ENCODE results near the gene CPNE8. TPM values are rescaled to one million over a fixed set of nuclear protein-coding genes. Genes with fewer than 3 reads are reported as not detected.

Gene CPNE8
- total RNA-seq, 2 donors from 2014 or later = 7.6 to 9.6 TPM

DNA sequence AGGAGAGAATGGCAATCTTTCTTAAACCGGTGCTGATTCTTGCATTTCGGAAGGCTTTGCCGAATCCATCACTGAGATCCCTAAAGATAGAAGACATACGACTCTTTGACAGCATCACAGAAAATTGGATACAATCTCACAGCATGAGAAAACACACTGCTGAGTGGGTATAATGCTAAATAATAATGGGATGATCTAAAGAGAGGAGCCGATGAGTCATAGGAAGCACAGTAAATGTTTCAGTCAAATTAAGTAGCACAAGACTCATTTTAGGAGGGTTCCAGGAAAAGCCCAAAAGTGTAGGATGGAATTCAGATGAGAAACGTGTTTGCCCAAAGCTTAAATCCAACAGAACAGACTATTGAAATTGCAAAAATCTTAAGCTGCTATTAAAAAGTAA is 81.7 kb downstream of the CPNE8 start:
- DNase-seq (no peak), ATAC-seq (no peak)
- Histone ChIP-seq H3K9me3 (no peaks in the 10 kb centered on the region), H3K4me1 (no peaks in the 10 kb centered on the region), H3K4me3 (no peak overlapping the region), H3K36me3 (replicated peaks in 1 of 2; ENCODE audit: insufficient read depth in 1 of 2, low read depth in 2 of 2) (no peaks in the 10 kb centered on the region), H3K27me3 (no peaks in the 10 kb centered on the region), H3K27ac (no peak overlapping the region)
- TF ChIP-seq POLR2A (IDR thresholded peaks at IDR 0.05) (no peak), CTCF (IDR thresholded peaks at IDR 0.05) (no peak)
- 71 to 86% methylated on average over 6 of the region's 6 CpGs for WGBS, 2 donors
- intact Hi-C loops (cut with DNase I) = no loop called here

DNA sequence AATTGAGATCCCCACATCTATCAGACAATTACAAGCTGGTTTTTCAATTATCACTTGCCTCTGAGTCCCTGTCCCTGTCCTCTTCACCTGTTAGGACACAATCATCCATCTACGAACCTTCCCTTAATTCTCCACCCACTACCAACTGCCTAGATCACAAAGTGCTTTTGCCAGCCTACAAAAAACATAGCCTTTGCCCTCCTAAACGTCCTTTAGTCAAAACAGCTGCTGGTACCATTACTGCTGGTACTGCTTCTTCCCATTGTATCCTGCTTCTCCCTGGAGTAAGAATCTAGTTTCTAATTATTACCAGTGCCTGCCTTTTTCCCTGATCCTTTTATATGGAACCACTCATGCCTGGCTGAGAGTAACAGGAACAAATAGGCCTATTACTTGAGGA is 82.1 kb downstream of the CPNE8 start:
- intact Hi-C loops (cut with DNase I) = no loop called here
- ATAC-seq (no peak), DNase-seq (no peak)
- WGBS, 2 donors = 46 to 53% methylated on average over 2 of the region's 2 CpGs
- Histone ChIP-seq H3K36me3 (replicated peaks in 1 of 2; ENCODE audit: insufficient read depth in 1 of 2, low read depth in 2 of 2) (no peaks in the 10 kb centered on the region), H3K4me1 (no peaks in the 10 kb centered on the region), H3K27me3 (no peaks in the 10 kb centered on the region), H3K9me3 (no peaks in the 10 kb centered on the region), H3K27ac (no peak overlapping the region), H3K4me3 (no peak overlapping the region)
- TF ChIP-seq CTCF (IDR thresholded peaks at IDR 0.05) = no peak
- TF ChIP-seq POLR2A (IDR thresholded peaks at IDR 0.05) = no peak

DNA sequence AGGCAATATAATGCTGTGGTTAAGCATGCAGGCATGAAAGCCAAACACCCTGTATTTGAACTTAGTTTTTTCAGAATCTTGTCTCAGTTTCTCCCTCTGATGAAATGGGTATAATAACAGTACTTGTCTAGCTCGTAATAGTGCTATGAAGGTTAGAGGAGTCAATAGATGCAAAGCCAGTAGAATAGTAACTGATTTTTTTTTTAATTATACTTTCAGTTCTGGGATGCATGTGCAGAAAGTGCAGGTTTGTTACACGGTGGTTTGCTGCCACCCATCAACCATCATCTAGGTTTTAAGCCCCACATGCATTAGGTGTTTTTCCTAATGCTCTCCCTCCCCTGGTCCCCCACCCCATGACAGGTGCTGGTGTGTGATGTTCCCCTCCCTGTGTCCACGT is 87.4 kb downstream of the CPNE8 start:
- no peaks in the 10 kb centered on the region for H3K4me1 ChIP-seq
- TF ChIP-seq CTCF (IDR thresholded peaks at IDR 0.05) = no peak
- no peak for TF ChIP-seq POLR2A (IDR thresholded peaks at IDR 0.05)
- DNase-seq (no peak), ATAC-seq (no peak)
- H3K9me3 ChIP-seq = no peaks in the 10 kb centered on the region
- H3K27me3 ChIP-seq = no peaks in the 10 kb centered on the region
- H3K27ac ChIP-seq = no peak overlapping the region
- no peak overlapping the region for H3K4me3 ChIP-seq
- intact Hi-C loops (cut with DNase I) = no loop called here
- WGBS, 2 donors = 63 to 75% methylated on average over 3 of the region's 3 CpGs
- H3K36me3 ChIP-seq (replicated peaks in 1 of 2; ENCODE audit: insufficient read depth in 1 of 2, low read depth in 2 of 2) = no peaks in the 10 kb centered on the region

DNA sequence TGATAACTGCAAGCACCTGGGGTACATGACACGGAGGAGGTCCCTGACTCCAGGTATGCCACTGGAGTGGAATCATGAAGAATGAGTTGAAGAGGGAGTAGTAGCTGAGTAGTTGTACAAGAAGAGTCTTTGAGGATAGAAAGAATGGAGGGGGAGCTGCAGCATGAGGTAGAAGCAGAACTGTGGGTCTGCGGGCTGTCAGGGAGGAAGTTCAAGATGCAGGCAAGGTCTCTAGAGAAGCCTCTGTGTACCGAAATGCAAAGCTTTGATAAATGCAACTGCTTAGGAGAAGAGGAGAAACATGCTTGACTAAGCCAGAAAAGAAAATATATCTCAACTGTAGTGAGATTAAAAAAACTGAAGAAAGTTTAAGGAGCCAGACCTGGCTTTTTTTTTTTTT is 91.5 kb downstream of the CPNE8 start:
- H3K4me3 ChIP-seq = no peak overlapping the region
- WGBS, 2 donors = 61 to 85% methylated on average over 3 of the region's 3 CpGs
- TF ChIP-seq POLR2A (IDR thresholded peaks at IDR 0.05) (no peak), CTCF (IDR thresholded peaks at IDR 0.05) (no peak)
- no peaks in the 10 kb centered on the region for H3K4me1 ChIP-seq
- H3K36me3 ChIP-seq (replicated peaks in 1 of 2; ENCODE audit: insufficient read depth in 1 of 2, low read depth in 2 of 2) = no peaks in the 10 kb centered on the region
- intact Hi-C loops (cut with DNase I) = no loop called here
- H3K27ac ChIP-seq = no peak overlapping the region
- DNase-seq (no peak), ATAC-seq (no peak)
- H3K9me3 ChIP-seq = no peaks in the 10 kb centered on the region
- H3K27me3 ChIP-seq = no peaks in the 10 kb centered on the region

GRCh38 chr12:38811814-38812356 is 93.5 kb downstream of the CPNE8 start:
- intact Hi-C loops (cut with DNase I) = no loop called here
- Histone ChIP-seq H3K4me1 (no peaks in the 10 kb centered on the region), H3K27me3 (no peaks in the 10 kb centered on the region), H3K9me3 (no peaks in the 10 kb centered on the region), H3K27ac (no peak overlapping the region), H3K4me3 (no peak overlapping the region), H3K36me3 (replicated peaks in 1 of 2; ENCODE audit: insufficient read depth in 1 of 2, low read depth in 2 of 2) (no peaks in the 10 kb centered on the region)
- TF ChIP-seq CTCF (IDR thresholded peaks at IDR 0.05) (no peak), POLR2A (IDR thresholded peaks at IDR 0.05) (no peak)
- ATAC-seq (no peak), DNase-seq (no peak)
- 70 to 73% methylated on average over 2 of the region's 2 CpGs for WGBS, 2 donors

Data from body of pancreas (tissue), 4 donors.